Measurements from ENCODE around the gene LCE2A.

DNA sequence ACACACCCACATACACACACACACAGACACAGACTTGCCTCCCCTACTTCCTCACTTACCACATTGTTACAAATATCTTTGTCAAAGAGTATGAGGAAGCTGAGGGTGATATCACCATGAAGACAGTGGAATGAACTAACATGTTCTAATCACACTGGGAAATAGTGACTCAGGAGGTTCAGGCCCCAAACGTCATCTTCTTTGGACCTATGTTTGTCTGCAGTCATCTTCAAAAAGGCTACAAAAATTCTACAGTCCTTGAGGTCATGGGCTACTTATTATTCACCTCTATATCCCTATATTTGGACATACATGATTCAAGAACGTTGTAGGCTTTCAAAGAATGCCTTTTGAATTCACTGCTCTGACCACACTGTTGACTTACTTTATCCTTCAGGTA is 25.1 kb upstream of the LCE2A start:
- TF ChIP-seq POLR2AphosphoS5 (IDR thresholded peaks at IDR 0.05; ENCODE audit: insufficient read depth in 1 of 2, low read depth in 1 of 2) (no peak), CTCF (IDR thresholded peaks at IDR 0.05) (no peak), POLR2A (IDR thresholded peaks at IDR 0.05) (no peak)

Data from vagina (tissue), 2 donors.